Activated T-helper 1 cell treated with Interleukin-2 at 50 U/mL for 16 hours (primary cell): ENCODE measurements around the gene OCRL.

Source experiments
- DNase-seq: peaks from one replicate; pipeline ENCODE4 v3.0.0-alpha.2; 2020; ENCODE audit warnings: low read depth

OCRL gene

DNA sequence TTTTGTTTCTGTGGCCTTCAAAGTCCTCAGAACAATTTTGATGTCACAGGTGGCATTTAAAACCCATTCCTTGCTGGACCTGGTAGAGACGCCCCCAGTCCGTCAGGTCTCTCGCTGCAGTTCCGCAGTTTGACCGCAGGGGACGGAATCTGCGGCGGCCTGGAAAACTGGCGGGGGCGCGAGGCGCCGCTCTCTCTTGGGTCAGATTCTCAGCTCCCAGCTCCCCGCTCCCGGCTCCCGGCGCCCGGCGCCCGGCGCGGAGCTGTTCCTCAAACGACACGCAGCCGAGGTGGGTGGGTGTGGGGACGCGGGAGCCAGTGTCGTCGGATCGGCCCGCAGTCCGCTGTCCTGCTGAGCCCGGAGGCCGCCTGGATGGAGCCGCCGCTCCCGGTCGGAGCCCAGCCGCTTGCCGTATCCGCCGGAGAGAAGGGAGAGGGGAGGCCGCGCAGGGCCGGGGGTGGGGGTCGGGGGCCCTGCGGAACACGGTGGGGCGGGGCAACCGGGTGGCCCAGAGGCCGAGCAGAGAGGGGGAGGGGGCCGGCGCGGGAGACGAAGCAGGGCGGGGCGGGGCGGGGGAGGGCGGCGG lies at the start of gene OCRL:
TSS of gene OCRL (plus strand) at position 192 of the 586 bp plus-strand sequence. CDS start at position 373, 181 bp downstream.
- peak; percentile 10 for DNase-seq

GRCh38 chrX:129490330-129490729 lies 49.7 kb upstream of the OCRL start:
- DNase-seq: no peak

- no peak for DNase-seq
These were observed 46.4 kb upstream of the OCRL start for GRCh38 chrX:129493643-129494042.

- no peak for DNase-seq
These were observed 45.2 kb upstream of the OCRL start for GRCh38 chrX:129494887-129495286.

- no peak for DNase-seq
These were observed 44.2 kb upstream of the OCRL start for GRCh38 chrX:129495900-129496299.

GRCh38 chrX:129496625-129497024 lies 43.4 kb upstream of the OCRL start:
- no peak for DNase-seq

GRCh38 chrX:129497146-129497843 lies 42.8 kb upstream of the OCRL start:
- no peak for DNase-seq

DNA sequence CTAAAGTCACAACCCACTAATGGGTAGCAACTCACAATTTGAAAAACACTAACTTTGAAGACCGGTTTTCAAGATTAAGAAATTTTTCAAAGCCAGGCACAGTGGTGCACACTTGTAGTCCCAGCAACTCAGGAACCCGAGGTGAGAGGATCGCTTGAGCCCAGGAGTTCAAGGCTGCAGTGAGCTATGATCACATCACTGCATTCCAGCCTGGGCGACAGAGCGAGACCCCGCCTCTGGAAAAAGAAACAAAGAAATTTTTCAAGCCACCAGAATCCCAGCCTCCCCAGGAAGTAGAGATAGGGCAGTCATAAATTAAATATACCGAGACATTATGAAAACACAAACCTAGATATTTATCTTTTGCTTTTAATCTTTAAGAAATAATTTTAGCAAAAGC lies 29.7 kb upstream of the OCRL start:
- DNase-seq: no peak

- no peak for DNase-seq
These were observed 28.4 kb upstream of the OCRL start for GRCh38 chrX:129511689-129512088.

GRCh38 chrX:129512409-129512808 lies 27.6 kb upstream of the OCRL start:
- DNase-seq: no peak

- DNase-seq: no peak
These were observed 23.7 kb upstream of the OCRL start for GRCh38 chrX:129516402-129516801.

GRCh38 chrX:129520151-129520550 lies 19.9 kb upstream of the OCRL start:
- DNase-seq: no peak

DNA sequence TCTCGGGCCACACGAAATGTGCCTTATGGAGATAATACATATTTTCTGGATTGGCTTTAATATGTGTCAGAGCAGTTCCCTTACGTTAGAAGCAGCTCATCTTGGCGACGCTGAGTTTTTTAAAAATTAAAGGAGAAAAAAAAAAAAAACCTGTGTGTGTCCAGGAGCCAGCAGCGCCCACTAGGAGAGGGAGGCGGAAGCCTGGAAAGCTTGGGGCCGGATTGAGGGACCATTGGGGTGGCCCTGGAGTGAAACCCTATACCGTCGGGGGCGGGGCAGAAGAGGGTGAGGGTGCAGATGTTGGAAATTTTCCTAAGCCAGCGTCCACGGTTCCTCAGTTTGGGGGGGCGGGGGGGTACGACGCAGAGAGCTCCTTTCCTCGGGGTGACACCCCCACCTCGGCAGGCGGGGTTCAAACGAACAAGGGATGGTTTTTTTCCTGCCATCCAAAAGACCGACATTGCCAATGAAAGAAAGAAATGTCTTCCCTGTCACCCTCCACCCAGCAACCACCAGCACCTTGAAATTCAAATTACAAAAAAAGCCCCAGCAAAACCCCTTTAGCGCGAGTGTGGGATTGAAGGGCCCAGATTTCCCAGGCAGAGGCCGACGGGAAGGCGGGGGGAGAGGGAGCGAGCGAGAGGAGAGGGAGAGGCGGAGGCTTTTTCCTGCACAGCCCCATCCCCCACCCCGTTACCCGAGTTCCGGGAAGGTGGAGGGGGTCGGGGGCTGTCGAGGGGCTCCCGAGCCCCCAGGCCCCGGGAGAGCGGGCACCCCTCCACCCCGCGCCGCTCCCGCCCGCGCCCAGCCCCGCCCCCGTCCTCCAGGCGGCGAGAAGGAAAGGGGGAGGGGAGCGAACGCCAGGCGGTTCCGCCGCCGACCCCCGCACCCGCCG lies 17.6 kb upstream of the OCRL start:
- no peak for DNase-seq

GRCh38 chrX:129523079-129523911 lies 16.8 kb upstream of the OCRL start, which contains the start of gene SMARCA1:
Gene SMARCA1 (minus strand): TSS chrX:129523490. CDS start chrX:129523370, 120 bp downstream.
- no peak for DNase-seq

DNA sequence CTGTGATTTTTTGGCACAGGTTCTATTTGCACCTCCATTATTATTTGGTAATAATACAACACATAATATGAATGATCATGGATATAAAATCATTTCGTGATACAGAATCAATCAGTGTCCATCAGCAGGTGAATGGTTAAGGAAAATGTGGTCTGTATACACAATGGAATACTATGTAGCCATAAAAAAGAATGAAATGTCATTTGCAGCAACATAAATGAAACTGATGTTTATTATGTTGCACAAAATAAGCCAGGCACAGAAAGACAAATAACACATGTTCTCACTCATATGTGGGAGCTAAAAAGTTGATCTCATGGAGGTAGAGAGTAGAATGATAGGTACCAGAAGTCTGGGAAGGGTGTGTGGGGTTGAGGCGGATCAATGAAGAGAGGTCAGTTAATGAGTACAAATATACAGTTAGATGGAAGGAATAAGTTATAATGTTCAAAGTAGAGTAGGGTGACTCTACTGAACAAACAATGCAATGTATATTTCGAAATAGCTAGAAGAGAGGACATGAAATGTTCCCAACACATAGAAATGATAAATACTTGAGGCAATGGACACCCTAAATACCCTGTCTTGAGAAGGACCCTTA lies 15.7 kb upstream of the OCRL start:
- DNase-seq: no peak

DNA sequence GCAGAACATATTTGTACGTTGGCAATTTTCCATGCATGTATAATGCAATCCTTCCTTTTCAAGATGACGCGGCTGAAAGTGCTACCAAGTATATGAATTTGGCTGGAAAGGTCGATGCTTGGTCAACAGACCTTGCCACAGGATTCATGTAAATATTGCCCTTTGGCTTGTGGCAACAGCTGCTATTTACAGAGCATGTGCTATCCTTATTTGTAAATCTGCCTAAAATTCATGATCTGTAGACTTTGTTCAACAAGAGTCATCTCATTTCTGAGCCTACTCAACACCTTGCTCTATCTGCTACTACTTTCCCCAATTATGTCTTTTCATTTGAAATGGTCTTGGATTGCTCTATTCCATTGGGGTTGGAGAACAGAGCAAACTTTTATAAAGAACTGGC lies 14.9 kb upstream of the OCRL start:
- DNase-seq: no peak

DNA sequence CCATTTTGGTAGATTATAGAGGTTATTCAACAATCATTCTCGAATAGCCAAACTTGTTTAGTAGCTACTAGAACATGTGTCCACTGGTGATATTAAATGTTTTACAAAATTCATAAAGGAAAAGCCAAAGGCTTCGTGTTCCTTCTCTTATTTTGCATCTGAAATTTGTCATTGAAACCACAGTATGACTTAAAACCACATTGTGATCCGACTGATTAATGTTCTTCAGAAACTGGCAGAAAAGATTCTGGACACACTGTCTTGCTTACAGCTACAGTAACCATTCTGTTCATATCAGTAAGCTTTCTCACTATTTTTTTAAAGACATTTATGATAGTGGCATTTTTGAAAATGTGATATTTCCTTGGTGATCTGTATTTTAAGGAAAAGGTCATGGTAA lies 14.2 kb upstream of the OCRL start:
- DNase-seq: no peak

GRCh38 chrX:129529685-129530281 lies 10.3 kb upstream of the OCRL start:
- DNase-seq: no peak

DNA sequence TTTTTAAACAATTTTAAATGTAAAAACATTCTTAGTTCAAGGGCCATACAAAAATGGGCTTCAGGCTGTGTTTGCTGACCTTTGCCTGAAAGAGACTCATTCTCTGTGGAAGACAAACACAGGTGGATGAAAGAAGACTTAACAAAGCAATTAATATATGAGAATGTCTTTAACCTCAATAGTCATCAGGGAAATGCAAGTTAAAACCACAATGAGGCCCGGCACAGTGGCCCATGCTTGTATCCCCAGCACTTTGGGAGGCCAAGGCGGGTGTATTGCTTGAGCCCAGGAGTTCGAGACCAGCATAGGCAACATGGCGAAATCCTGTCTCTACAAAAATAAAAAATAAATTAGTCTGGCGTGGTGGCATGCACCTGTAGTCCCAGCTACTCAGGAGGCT lies 9.6 kb upstream of the OCRL start:
- no peak for DNase-seq

DNA sequence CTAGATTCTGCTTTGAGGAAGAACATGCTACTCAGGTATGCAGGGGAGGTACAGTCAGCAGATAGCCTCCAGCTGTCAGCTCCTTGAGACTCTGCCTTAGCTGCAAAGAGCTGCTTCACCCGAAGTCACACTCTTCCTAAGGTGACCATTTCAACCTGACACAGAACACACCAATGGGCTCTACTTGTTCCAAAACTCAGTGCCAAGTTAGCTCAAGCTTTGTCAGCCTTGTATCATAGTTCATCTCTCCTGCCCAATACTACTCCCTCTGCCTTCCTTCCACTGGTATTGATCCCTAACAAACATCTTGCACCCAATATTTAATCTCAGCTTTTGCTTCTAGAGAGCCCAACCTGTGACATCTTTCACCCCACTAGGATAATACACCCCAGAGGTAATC lies 8.9 kb upstream of the OCRL start:
- no peak for DNase-seq
